Activated T-cell treated with anti-CD3 and anti-CD28 coated beads, Interleukin-2, amount 50 U/mL, for 48 hours (primary cell): ENCODE measurements around the gene TGFBR3L.
A peak's percentile ranks its signal among the peaks of the same experiment; 100 is the strongest.
"Not testable (repeated sequence)": the region's sequence is repeated elsewhere in the genome, so short reads cannot be mapped to it uniquely, and the experiment has no call there.

Source experiments
- DNase-seq, 2 experiments: peaks; one replicate each; pipeline ENCODE4 v3.0.0-alpha.2; 2020

Gene TGFBR3L

DNA sequence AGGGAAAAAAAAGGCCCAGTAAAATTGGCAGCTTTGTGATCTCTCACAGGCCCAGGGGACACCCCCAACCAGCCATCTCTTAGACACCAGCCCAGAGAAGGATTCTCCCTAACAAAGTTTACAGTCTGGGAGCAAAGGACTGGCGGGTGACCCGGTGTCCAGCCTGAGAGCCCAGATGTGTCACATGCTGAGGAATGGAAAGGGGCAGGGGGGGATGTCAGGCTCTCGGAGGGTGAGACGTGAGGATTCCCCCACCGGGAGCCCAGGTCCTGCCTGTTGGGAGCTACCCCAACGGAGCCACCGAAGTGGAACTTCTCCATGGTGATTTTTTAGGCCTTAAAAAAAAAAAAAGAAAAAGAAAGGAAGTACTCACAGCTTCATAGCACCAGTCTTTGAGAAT, 16.1 kb downstream of the TGFBR3L start:
- DNase-seq = no peak

GRCh38 chr19:7931221-7932061, 16.8 kb downstream of the TGFBR3L start:
- no peak for DNase-seq

GRCh38 chr19:7932276-7932929, 17.8 kb downstream of the TGFBR3L start:
- DNase-seq = no peak

GRCh38 chr19:7932930-7933300, 18.3 kb downstream of the TGFBR3L start:
- no peak for DNase-seq

DNA sequence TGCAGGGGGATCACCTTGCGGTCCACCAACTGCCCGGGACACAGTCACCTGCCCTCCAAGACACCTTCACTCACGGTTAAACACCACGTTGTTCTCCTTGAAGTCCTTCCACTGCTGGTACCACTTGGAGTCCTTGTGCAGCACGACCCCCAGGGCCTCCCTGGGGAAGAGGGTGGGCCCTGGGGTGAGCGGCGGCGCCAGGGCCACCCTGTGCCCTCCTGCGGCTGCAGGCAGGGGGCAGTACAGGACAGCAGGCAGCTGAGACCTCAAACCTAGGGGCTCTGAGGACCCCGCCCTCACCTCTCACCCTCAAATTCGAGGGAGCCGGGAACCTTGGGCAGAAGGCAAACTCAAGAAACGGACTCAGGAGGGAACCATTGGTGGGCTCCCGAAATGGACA, 18.8 kb downstream of the TGFBR3L start:
- DNase-seq = no peak

DNA sequence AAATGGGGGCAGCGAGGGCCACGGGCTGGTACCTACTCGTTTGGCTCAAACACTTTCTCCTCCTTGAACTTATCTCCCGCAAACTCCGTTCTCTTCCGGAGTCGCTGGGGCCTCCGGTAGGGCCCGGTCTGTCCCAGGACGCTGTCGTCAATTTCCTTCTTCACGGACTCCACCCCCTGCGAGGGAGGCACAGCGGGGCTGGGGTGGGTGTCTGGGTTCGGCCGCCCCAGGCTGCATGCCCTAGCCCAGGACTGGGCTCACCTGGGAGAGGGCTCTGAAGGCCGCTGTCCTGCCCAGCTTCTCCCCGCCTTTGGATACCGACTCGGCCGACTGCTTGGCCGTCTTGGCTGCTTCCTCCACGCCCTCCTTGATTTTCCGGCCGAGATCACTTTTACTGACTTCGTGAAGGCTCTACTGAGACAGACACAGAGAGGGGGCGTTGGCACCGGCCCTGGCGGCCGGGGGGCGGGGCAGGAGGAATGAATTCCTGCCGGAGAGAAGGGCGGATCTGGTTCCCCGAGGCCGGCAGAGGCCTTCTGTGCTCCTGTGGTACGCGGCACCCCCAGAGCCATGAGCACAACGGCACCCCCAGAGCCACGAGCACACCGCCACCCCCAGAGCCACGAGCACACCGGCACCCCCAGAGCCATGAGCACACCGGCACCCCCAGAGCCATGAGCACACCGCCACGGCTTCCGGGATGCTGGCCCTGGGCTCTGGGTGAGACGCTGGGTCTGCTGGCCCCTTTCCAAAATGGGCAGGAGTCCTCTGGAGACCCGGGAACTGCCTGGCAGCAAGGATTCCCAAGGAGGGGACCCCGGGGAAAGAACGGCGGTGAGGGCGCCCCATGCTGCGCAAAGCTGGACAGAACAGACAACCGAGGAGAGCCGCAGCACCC, 19.4 kb downstream of the TGFBR3L start:
- DNase-seq = no peak

GRCh38 chr19:7934766-7935165, 20.1 kb downstream of the TGFBR3L start:
- no peak for DNase-seq

DNA sequence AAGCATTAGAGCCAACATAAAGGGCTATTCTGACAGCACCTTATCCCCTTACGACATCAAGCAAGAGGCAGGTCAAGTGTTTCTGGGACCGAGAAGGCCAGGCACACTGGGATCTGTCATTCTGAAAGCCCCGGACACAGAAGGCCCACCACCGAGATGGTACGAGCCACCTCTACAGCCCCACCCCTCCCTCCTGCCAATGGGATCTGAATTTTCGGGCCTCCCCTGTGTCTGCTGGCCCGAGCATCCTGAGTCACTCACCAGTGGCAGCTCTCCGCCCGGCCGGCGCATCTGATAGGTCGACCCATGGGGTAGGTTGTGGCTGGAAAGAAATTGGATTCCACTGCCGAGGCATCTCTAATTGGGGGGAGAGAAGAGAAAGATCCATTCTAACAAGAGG, 26.2 kb downstream of the TGFBR3L start:
- DNase-seq = no peak

DNA sequence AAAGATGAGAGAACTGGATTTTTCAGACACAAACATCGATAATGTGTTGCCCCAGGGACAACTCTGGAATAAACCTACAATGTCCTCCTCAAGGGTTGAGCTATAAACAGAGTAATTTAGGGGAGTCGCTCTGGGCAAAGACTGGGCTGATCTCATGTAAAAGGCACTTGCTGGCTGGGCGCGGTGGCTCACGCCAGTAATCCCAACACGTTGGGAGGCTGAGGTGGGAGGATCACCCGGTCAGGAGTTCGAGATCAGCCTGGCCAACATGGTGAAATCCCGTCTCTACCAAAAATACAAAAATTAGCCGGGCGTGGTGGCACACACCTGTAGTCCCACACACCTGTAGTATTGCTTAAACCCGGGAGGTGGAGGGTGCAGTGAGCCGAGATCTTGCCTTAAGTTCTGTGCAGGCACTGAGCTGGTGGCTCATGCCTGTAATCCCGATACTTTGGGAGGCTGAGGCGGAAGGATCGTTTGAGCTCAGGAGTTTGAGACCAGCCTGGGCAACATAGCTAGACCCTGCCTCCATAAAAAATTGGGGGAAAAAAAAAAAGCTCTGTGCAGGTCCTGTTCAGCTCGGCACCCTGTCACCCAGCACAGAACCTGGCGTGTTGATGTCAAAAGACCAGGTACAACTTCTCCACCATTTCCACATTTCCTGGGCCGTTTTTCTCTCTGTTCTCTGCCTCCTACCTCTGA, 27.4 kb downstream of the TGFBR3L start:
- no peak for DNase-seq

DNA sequence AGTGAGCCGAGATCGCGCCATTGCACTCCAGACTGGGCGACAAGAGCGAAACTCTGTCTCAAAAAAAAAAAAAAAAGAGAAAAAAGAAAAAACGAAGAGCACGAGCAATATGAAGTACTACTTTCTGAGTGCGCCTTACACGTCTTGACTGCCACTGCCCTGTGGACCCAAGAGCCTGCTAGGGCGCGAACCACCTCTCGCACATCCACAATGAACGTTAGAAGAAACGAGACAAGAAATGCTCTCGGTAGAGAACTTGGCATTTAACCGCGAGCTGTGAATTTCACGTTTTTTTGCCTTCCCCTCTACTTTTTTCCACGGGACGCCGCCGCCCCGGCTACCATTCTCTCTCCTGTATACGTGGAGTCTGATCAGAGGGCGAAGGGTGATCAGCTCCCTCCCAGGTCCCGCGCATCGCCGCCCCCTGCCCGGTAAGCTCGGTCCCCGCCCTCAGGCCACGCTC, 28.4 kb downstream of the TGFBR3L start:
- DNase-seq = no peak

DNA sequence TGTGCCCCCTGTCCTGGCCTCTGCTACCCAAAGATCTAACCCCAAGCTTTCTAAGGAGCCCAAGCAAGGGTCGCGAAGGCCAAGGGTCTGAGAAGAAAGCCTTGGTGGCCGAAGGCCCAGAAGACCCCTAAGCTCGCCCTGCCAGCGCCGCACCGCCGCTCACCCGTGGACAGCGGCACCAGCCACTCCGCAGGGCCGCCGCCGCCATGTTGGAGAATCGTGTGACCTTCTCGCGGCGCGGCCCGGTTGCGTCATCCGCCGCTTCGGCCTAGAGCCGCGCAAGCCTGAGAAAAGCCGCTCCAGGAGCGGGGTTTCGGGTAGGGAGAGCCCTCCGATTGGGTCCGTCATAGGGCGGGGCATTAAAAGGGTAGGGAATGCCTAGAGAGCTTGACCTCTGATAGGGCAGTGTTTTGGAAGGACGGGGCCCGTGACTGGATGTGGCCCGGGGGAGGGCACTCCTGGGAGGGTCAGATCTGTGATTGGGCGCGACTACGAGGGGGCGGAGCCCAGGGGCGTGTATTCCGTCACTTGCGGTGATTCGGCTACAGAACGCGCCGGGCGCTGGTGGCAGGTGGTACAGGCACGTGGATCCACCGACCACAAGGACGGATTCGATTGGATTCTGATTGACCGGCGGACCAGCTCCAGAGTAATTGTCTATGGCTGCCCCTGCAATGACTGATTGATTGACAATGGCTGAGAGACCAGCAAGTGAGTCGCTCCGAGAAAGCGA, 29.0 kb downstream of the TGFBR3L start, which contains the start of gene TIMM44:
TSS of gene TIMM44 (minus strand) at position 223 of the 733 bp plus-strand sequence. CDS start at position 208, 15 bp downstream.
- DNase-seq = peak; percentile 98 to 99

DNA sequence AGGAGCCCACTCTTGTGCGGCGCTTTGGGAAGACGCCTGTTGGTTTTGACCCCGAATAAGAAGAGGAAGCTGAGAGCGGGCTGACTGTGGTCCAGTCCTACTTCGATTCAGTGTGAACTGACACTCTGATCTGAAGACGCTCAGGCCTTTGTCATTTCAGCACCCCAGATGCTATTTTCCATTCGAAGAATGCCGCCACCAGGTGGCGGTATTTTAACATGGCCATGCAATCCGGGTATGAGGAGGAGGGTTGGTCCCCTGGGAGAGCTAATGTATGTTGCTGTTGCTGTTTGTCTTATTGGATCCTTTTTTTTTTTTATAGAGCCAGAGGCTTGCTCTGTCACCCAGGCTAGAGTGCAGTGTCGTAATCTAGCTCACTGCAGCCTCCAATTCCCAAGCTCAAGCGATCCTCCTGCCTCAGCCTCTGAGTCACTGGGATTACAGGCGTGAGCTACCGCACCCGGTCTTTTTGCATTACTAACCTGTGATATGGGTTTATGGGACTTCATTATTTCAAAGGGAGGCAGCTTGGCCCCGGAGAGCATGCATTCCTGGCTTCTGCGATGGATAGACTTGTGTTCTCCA, 29.6 kb downstream of the TGFBR3L start:
- peak; percentile 92 to 95 for DNase-seq

DNA sequence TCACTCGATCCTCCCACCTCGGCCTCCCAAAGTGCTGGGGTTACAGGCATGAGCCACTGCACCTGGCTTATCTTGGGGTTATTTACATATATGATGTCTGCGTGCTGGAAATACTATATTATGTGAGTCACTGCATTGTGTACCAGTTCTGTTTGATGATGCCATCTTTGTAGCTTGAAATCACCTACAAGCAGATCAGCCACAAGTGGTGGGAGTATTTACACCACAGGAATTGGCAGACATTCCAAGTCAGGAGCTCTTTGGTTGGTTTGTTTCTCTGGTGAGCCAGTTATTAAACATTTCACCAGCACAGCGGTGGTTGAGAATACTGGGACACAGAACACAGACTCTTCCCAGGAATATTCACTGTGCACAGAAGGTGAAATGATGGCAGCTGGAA, 33.3 kb downstream of the TGFBR3L start:
- DNase-seq = no peak

DNA sequence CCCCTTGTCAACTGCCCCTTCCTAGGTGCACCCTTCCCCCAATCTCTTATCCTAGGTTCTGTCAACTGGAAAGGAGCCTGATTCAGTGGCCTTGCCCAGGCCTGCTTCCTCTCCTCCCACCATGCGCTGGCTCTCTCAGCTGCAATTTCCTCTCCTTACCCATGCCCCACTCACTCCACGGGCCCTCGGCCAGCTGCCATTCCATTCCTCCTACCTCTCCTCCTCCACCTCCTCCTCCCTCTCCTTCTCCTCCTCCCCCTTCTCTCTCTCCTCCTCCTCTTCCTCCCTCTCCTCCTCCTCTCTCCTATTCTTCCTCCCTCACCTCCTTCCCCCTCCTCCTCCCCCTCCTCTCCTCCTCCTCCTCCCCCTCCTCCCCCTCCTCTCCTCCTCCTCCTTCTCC, 38.4 kb downstream of the TGFBR3L start:
- no peak for DNase-seq

GRCh38 chr19:7953576-7953975, 38.9 kb downstream of the TGFBR3L start:
- no peak for DNase-seq

DNA sequence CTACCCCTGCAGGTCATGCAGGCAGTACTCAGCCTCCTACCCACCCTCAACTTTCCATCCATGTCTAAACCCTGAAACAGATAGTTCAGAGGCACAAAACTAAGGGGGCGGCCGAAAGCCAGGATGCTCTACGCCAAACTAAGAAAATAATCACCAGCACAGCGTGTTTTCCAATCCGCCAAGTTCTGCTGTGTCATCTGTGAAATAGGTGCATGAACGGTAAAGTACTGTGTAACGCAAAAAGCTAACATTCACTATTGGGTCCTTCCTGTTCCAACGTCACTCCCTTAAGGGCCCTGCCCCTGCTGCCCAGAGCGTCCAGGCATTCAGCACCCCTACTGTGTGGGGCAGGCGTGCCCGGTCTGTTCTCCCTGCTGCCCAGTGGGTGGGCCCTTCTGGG, 41.1 kb downstream of the TGFBR3L start:
- no peak for DNase-seq

DNA sequence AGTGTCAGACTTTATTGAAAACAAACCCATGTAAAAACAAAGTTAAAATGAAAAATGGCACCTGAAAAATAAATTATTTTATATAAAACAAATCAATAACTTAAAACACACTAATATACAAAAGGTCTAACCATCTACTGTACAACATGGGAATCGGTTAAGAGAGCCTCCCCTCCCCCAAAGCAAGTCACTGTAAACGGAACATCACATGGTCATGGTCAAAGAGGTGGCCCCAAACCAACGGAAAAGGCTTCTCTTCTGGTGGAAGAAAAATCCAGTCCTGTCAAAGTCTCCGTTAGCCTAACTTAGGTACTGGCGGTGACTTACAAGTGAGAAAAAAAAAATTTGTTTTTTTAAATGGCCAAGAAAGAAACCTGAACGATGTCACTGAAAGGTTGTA, 44.6 kb downstream of the TGFBR3L start:
- DNase-seq = no peak

GRCh38 chr19:7961082-7961481, 46.5 kb downstream of the TGFBR3L start:
- not testable (repeated sequence) for DNase-seq

DNA sequence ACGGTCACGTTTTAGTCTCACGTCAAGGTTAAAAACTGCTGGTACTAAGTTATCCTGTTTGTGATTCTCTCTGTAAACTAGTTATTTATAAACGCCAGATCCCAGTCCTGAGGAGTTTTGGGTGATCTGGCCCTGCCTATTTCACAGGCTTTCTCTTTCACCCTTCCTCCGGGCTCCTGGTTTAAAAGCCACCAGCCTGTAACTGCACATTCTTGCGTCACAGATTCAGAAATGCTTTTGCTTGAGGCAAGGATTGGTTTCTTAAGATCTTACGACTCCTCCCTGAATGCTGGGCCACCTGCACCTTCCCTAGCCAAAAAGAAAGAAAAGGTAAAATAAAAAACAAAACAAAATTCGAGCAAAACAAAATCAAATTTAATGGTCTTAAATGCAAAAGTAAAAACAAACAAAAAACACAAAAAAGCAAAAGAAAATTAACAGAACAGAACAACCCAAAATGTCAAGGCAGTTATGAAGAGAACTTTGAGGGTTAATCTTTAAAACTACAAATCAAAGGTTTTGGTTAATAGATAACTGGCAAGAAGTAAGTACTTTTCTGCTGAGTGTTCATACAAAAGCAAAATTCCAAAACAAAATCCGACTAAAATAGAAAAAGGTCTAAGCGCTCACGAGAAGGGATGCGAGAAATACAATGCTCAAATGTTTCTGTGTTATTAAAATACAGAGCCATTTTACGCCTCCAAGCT, 47.4 kb downstream of the TGFBR3L start:
- DNase-seq = no peak

GRCh38 chr19:7962644-7963268, 48.1 kb downstream of the TGFBR3L start:
- no peak for DNase-seq
